HepG2 (cell line): ENCODE measurements around the gene ECPAS. TPM values are rescaled to one million over a fixed set of nuclear protein-coding genes. Genes with fewer than 3 reads are reported as not detected.

Source experiments
- ATAC-seq: fragments of 200-7000 bp; cut with Tn5 transposase; 3 replicates; pipeline ENCODE4 v1.9.1; 2020; ENCODE audit warnings: mild to moderate bottlenecking, moderate library complexity
- BruUV-seq: library from RNA; stranded (reverse); fragments of 400-500 nt; replicated peaks from 2 replicates; lab custom pipeline; 2021; lab: Mats Ljungman, UMichigan
- CTCF ChIA-PET: fragments of 300-600 bp; formaldehyde crosslinking; extraction: SDS; loops from one replicate; lab custom pipeline; 2021; ENCODE audit warnings: low total read pairs, inconsistent platforms, low intra/inter-chr PET ratio; lab: Yijun Ruan, JAX
- POLR2A ChIA-PET: fragments of 350-600 bp; sonication (Branson Sonifier 250); formaldehyde crosslinking; loops from one replicate; lab custom pipeline; 2020; ENCODE audit warnings: antibody characterized with exemption, inconsistent platforms; lab: Yijun Ruan, JAX
- DNase-seq: peaks from one replicate; pipeline ENCODE4 v3.0.0-alpha.2; 2015; ENCODE audit warnings: low spot score
- FAIRE-seq: peaks from 3 replicates; lab custom pipeline; 2011; peaks lifted over from hg19 to GRCh38; lab: Jason Lieb, UNC
- H2AFZ ChIP-seq: one replicate; pipeline ENCODE4 v1.6.1; 2011; ENCODE audit warnings: low read length, inconsistent platforms
- H3K27ac ChIP-seq: fragments of 300-600 bp; 3 replicates; pipeline ENCODE4 v1.8.0; 2011; ENCODE audit warnings: mixed run types, mild to moderate bottlenecking, mixed read lengths, low read length, inconsistent platforms; ENCODE audit not compliant: insufficient read depth; ENCODE audit errors: extremely low read length
- H3K27me3 ChIP-seq, 2 experiments: fragments of 200-600 bp in 1 of 2; 2 replicates in 1 of 2; 3 replicates in 1 of 2; pipeline versions ENCODE4 v1.6.0 to v1.8.0; 2011; ENCODE audit warnings: low read length in 2 of 2, mild to moderate bottlenecking in 2 of 2, moderate library complexity in 2 of 2, inconsistent platforms in 1 of 2; ENCODE audit not compliant: insufficient read depth in 2 of 2, control insufficient read depth in 1 of 2
- H3K36me3 ChIP-seq, 2 experiments: fragments of 200-600 bp in 1 of 2; replicated peaks in 1 of 2; 2 replicates in 1 of 2; 3 replicates in 1 of 2; pipeline versions ENCODE4 v1.5.1 to v1.8.0; 2011; ENCODE audit warnings: low read length in 2 of 2, inconsistent platforms in 1 of 2; ENCODE audit not compliant: insufficient read depth in 2 of 2, control insufficient read depth in 1 of 2
- H3K4me1 ChIP-seq: 2 replicates; pipeline ENCODE4 v1.5.1; 2012; ENCODE audit warnings: low read length, inconsistent platforms; ENCODE audit not compliant: insufficient read depth
- H3K4me2 ChIP-seq: 2 replicates; pipeline ENCODE4 v1.6.0; 2011; ENCODE audit warnings: low read depth, low read length, inconsistent platforms
- H3K4me3 ChIP-seq, 3 experiments: fragments of 200-600 bp in 1 of 3; sonication (generic), shearing (Covaris generic) in 1 of 3; replicated peaks in 1 of 3; 2 replicates each; pipeline ENCODE4 v1.5.1; 2011 to 2016; ENCODE audit warnings: low read length in 3 of 3, inconsistent platforms in 2 of 3, low read depth in 2 of 3, mild to moderate bottlenecking in 2 of 3, control low read depth in 1 of 3, mixed read lengths in 1 of 3; ENCODE audit not compliant: insufficient read depth in 1 of 3
- H3K79me2 ChIP-seq: one replicate; pipeline ENCODE4 v1.6.1; 2011; ENCODE audit warnings: low read length, inconsistent platforms; ENCODE audit not compliant: insufficient read depth
- H3K9ac ChIP-seq: 2 replicates; pipeline ENCODE4 v1.6.0; 2011; ENCODE audit warnings: mild to moderate bottlenecking, low read depth, low read length, inconsistent platforms; ENCODE audit not compliant: insufficient read depth
- H3K9me3 ChIP-seq: 2 replicates; pipeline ENCODE4 v1.5.1; 2012; ENCODE audit warnings: mild to moderate bottlenecking, low read length
- H4K20me1 ChIP-seq: 2 replicates; pipeline ENCODE4 v1.6.0; 2011; ENCODE audit warnings: inconsistent platforms, mild to moderate bottlenecking, low read length, moderate library complexity; ENCODE audit not compliant: insufficient read depth
- BHLHE40 ChIP-seq: IDR thresholded peaks from 2 replicates; pipeline ENCODE4 v1.6.1; 2011; ENCODE audit warnings: low read length, improper control_type of control experiment
- ZNF232 ChIP-seq: sonication (generic); formaldehyde crosslinking; IDR thresholded peaks from 2 replicates; pipeline ENCODE4 v1.4.0; 2020; ENCODE audit warnings: missing genetic modification reagents, borderline replicate concordance
- ZNF501 ChIP-seq: sonication (generic); formaldehyde crosslinking; IDR thresholded peaks from 2 replicates; pipeline ENCODE4 v1.5.1; 2020; ENCODE audit warnings: mild to moderate bottlenecking, moderate library complexity, missing genetic modification reagents
- ZNF772 ChIP-seq: sonication (generic); formaldehyde crosslinking; IDR thresholded peaks from 2 replicates; pipeline ENCODE4 v1.5.0; 2020; ENCODE audit warnings: mild to moderate bottlenecking, missing genetic modification reagents
- WGBS: methylation state at CpG from one replicate; pipeline ENCODE4 v1.1.6; 2017; ENCODE audit warnings: low lambda C conversion rate; 5-methylcytosine and 5-hydroxymethylcytosine counted together
- in situ Hi-C: cut with HindIII; loops from 2 replicates; pipeline ENCODE4 v1.10.0; 2017; ENCODE audit warnings: low pct_unique_long_range_greater_than_20kb; ENCODE audit not compliant: extremely low pct_ligation_motif_present
- intact Hi-C: fragments of 100-400 bp; cut with micrococcal nuclease; formaldehyde crosslinking; loops from one replicate; pipeline ENCODE4 v1.10.0; 2022; ENCODE audit not compliant: unreplicated experiment
- polyA plus RNA-seq, 8 experiments: library from polyadenylated mRNA; depleted of rRNA in 3 of 8; stranded (reverse) in 7 of 8; unstranded in 1 of 8; fragments of >200 nt; fragmentation: Illumina TruSeq in 4 of 8; extraction: Trizol in 4 of 8; gene quantifications; 2 replicates each; pipeline versions ENCODE4 v1.2.1 to v1.2.3, GENCODE V29; 2011 to 2016; ENCODE audit warnings: low read depth in 4 of 8, missing spikeins in 1 of 8, mixed read lengths in 1 of 8; ENCODE audit not compliant: insufficient read depth in 1 of 8
- total RNA-seq, 5 experiments: library from RNA; depleted of rRNA; stranded (reverse); fragments of >200 nt; fragmentation: Illumina TruSeq; extraction: Trizol; gene quantifications; 2 replicates each; pipeline ENCODE4 v1.2.3, GENCODE V29; 2016; ENCODE audit warnings: low read depth in 1 of 5
- TF ChIP-seq, protein P1 (sequence below): sonication (generic); formaldehyde crosslinking; IDR thresholded peaks from 2 replicates; pipeline ENCODE4 v1.9.0; 2022; ENCODE audit warnings: missing genetic modification reagents, mild to moderate bottlenecking, borderline replicate concordance
- TF ChIP-seq, protein P2 (sequence below): IDR thresholded peaks from 2 replicates; pipeline ENCODE4 v1.6.1; 2012; ENCODE audit warnings: inconsistent platforms

Gene ECPAS
- total and polyA plus RNA-seq, 2 of the 13 experiments (the other 11 are each of a cell fraction or from before 2014, with no cell fraction given), result 35.3 to 58.0 TPM

DNA sequence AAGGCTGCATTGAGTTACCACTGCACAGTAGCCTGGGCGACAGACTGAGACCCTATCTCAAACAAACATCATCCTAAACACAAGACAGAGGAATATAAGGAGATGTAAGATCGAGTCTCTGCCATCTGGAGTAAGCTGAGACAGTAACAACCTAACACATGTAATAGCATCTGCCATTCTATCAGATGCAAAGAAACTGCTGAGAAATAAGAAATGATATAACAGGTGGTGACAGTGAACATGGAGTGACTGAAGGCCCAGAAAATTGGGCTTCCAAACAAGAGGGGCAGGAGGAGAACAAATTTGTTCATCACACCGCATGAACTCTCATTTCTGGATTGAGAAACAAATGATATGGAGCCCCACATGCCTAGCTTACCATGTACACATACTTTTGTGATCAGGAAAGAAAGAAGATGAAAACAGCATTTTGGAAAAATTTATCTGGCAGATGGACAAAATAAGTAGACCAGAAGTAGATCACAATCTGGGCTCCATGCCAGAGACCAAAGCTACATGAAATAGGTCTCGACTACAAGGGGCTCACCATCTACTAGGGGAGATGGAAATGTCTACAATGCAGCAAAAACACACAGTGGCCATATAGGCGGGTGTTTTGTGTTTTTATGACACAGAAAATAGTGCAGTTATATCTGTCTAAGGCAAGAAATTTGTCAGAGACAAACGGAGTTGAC lies 45.5 kb downstream of the ECPAS start:
- BruUV-seq, result no TSS peak
- ATAC-seq (no peak), FAIRE-seq (no peak), DNase-seq (no peak)
- H3K79me2 ChIP-seq, result no peaks in the 10 kb centered on the region
- peaks cover 7 to 52% of the 10 kb centered on the region in 2 experiments for H3K36me3 ChIP-seq
- TF ChIP-seq, protein P1, sequence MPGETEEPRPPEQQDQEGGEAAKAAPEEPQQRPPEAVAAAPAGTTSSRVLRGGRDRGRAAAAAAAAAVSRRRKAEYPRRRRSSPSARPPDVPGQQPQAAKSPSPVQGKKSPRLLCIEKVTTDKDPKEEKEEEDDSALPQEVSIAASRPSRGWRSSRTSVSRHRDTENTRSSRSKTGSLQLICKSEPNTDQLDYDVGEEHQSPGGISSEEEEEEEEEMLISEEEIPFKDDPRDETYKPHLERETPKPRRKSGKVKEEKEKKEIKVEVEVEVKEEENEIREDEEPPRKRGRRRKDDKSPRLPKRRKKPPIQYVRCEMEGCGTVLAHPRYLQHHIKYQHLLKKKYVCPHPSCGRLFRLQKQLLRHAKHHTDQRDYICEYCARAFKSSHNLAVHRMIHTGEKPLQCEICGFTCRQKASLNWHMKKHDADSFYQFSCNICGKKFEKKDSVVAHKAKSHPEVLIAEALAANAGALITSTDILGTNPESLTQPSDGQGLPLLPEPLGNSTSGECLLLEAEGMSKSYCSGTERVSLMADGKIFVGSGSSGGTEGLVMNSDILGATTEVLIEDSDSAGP (CRISPR knock-in tag), result no peak
- TF ChIP-seq ZNF772 (CRISPR knock-in tag), result no peak
- TF ChIP-seq, protein P2, sequence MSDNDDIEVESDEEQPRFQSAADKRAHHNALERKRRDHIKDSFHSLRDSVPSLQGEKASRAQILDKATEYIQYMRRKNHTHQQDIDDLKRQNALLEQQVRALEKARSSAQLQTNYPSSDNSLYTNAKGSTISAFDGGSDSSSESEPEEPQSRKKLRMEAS, result no peak
- TF ChIP-seq ZNF232 (CRISPR knock-in tag), result no peak
- TF ChIP-seq BHLHE40, result no peak
- no peak for TF ChIP-seq ZNF501 (CRISPR knock-in tag)
- intact Hi-C loops (loop anchor here (5.0 kb wide), 1 partner anchor 44 kb away; the partner anchor contains the start of gene ECPAS), in situ Hi-C loops (no loop called here)
- CTCF ChIA-PET, result no interaction called here
- H3K9me3 ChIP-seq, result no peaks in the 10 kb centered on the region
- POLR2A ChIA-PET, result no interaction called here
- H3K4me2 ChIP-seq, result no peak overlapping the region
- H3K9ac ChIP-seq, result no peak overlapping the region
- no peaks in the 10 kb centered on the region for H3K27me3 ChIP-seq
- H3K27ac ChIP-seq, result no peak overlapping the region
- no peak overlapping the region for H3K4me3 ChIP-seq
- H3K4me1 ChIP-seq, result peaks cover 5% of the 10 kb centered on the region; the same call in 1 of the 2 replicates
- WGBS, result 94% methylated on average over 6 of the region's 6 CpGs
- no peak overlapping the region for H2AFZ ChIP-seq
- no peaks in the 10 kb centered on the region for H4K20me1 ChIP-seq
